DOHH2 (cell line): Measurements from ENCODE around the gene TRPM2.

Experiments
- EZH2phosphoT487 ChIP-seq: fragments of 200-600 bp; sonication (generic); IDR thresholded peaks from 2 replicates; pipeline ENCODE4 v1.6.1; 2017; ENCODE audit warnings: borderline replicate concordance, mild to moderate bottlenecking, antibody characterized with exemption, low read length, moderate library complexity, mixed read lengths
- TF ChIP-seq, protein P1 (sequence below): fragments of 200-600 bp; sonication (generic); IDR thresholded peaks from one replicate; pipeline ENCODE4 v1.5.1; 2014; ENCODE audit warnings: antibody characterized with exemption, mild to moderate bottlenecking, low read depth, low read length; ENCODE audit not compliant: poor library complexity, severe bottlenecking

DNA sequence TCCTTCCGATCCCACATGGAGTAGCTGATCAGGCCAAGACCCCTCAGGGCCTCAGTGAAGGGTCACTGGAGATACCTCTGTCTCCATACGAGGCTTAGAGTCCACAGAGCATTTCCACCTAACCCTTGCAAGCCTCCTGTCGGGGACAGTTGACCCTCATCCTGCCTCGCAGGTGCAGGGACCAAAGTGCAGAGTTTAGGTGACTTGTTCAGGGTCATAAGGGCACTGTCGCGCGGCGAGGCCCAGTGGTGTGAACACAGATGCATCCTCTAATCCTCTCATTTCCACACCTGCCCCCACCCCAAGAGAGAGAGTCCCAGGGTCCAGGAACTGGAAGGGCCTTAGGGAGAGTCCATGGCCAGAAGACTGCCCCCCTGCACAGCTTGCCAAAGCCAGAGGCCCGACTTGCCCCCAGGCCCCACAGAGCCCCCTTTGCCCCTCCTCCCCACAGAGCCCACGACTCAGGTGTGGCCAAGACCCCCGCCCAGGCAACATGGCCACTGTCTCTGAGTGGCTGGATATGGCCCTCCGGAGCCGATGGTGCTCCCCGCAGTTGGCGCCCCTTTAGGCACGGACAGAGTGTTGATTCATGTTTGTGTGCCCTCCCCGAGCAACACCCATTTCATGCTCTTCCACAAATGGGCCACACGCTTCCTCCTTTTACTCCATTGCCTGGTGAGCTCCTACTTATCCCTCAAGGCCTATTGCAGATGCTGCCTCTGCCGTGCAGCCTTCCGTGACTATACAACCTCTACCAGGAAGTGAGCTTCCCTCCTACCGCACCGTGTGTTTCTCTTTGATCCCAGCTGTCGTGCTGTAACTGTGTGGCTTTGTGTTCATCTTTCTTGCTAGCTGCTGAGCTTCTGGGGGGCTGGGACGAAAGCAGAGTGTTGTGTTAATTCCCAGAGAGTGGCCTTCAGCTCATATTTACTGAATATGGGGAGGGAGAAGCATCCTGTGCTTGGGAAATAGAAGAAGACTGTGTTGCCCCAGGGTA is 1.7 kb downstream of the TRPM2 start:
- TF ChIP-seq, protein P1, sequence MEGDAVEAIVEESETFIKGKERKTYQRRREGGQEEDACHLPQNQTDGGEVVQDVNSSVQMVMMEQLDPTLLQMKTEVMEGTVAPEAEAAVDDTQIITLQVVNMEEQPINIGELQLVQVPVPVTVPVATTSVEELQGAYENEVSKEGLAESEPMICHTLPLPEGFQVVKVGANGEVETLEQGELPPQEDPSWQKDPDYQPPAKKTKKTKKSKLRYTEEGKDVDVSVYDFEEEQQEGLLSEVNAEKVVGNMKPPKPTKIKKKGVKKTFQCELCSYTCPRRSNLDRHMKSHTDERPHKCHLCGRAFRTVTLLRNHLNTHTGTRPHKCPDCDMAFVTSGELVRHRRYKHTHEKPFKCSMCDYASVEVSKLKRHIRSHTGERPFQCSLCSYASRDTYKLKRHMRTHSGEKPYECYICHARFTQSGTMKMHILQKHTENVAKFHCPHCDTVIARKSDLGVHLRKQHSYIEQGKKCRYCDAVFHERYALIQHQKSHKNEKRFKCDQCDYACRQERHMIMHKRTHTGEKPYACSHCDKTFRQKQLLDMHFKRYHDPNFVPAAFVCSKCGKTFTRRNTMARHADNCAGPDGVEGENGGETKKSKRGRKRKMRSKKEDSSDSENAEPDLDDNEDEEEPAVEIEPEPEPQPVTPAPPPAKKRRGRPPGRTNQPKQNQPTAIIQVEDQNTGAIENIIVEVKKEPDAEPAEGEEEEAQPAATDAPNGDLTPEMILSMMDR = no peak
- TF ChIP-seq EZH2phosphoT487 = no peak
